Endometrial microvascular endothelial cells (primary cell): ENCODE results near the gene GIMAP7. TPM values are rescaled to one million over a fixed set of nuclear protein-coding genes. Genes with fewer than 3 reads are reported as not detected.
"Not testable (repeated sequence)": the region's sequence is repeated elsewhere in the genome, so short reads cannot be mapped to it uniquely, and the experiment has no call there.

Experiments used
- in situ Hi-C: cut with HindIII; loops from 2 replicates; pipeline ENCODE4 v1.10.0; 2017; ENCODE audit warnings: low sequenced_read_pairs, low pct_unique_long_range_greater_than_20kb; ENCODE audit errors: inconsistent ontology term
- total RNA-seq: library from RNA; depleted of rRNA; stranded (reverse); fragments of >200 nt; gene quantifications from one replicate; pipeline ENCODE4 v1.2.3, GENCODE V29; 2015; ENCODE audit errors: inconsistent ontology term

Gene GIMAP7
- total RNA-seq, 1 donor from 2014 or later, result 7.0 TPM

DNA sequence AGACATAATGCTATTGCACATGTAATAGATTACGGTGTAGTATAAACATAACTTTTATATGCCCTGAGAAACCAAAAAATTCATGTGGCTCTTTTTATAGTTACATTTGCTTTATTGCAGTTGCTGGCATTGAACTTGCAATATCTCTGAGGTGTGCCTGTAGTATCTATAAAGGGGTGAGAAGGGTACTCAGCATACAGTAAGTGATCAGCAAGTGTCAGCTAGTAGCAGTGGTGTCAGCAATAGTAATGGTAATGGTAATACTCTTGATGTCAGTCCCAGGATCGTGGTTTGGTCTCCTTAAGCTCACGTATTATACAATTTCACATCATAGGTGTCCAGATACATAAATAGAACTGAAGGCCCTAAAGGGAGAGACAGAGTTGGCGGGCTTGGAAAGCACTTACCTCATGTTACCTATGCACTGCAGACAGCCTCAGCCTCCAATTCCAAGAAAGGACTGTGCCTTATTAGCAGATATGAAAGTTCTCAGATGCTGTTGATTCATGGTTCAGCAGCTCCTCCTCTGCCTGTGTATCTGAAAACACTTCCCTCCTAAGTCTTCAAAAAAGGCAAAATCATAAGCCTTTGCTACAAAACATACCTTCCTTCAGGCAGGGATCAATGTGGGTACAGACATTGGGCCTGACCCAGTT lies 6.6 kb upstream of the GIMAP7 start:
- in situ Hi-C loops, result no loop called here

DNA sequence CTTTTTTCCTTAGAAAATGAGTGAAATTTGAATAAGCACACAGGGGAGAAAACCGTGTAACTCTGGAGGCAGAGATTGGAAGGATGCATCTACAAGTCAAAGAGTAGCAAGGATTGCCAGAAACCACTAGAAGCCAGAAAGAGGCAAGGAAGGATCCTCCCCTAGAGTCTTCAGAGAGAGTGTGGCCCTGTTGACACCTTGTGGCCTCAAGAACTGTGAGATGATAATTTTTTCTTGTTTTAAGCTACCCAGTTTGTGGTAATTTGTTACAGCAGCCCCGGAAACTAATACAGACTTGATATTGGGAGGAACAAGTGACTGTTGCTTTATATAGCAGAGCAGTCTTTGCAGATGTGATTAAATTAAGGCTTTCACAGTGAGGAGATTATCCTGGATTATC lies 3.6 kb upstream of the GIMAP7 start:
- in situ Hi-C loops, result no loop called here

DNA sequence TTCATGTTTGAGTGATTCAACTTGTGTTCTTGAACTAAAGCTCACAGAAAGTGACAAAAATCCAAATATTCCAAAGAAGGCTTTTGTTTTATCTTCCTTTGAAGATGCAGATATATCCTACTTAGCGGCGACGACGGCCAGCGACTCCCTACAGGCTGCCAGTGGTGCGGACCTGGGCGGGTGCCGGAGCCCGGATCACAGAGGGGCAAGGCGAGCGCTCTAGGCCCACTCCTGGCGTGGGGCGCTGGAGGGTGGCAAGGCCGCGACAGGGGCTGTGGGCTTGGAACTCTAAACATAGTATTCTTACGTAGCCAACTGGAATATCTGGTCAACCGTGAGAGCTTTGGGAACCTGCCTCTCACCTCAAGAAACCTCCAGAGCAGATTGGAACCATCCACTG lies 914 bp upstream of the GIMAP7 start:
- in situ Hi-C loops, result no loop called here

DNA sequence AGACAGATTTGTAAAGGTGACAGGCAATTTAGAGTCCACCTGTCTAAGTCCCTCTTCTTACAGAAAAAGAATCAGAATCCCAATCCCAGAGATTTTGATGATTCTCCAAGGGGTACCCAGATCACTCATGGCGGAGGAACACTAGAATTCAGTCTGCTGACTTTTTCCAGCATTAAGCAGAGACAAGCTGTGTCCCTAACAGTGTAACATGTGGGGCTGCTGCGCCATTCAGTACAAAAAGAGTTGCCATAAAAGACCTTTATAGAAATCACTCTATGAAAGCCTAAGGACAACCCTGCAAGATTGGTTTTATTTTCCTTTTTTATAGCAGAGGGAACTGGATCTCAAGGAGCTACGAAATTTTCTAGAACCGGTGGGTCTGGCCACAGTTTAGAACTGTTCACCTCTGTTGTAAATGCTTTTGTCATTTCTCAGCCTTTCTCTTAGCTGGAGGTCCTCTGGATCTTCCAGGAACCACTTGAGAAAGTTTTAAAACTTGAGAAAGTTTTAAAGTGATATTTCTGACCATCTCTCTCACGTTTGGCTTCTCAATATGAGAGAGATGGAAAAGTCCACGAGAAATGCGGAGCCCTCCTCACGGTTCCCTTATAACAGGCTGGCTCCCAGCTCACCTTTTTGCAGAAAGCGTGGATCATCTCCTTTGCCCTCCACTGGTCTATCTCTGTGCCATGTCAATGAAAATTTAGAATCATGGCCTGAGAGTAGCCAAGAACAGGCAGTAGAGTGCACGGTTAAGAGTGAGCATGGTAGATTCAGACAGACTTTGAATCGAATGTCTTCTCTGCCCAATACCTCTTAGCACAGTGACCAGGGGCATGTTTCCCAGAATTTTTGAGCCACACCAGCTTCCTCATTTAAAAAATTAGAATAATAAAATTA lies 826 bp downstream of the GIMAP7 start:
- in situ Hi-C loops, result no loop called here

DNA sequence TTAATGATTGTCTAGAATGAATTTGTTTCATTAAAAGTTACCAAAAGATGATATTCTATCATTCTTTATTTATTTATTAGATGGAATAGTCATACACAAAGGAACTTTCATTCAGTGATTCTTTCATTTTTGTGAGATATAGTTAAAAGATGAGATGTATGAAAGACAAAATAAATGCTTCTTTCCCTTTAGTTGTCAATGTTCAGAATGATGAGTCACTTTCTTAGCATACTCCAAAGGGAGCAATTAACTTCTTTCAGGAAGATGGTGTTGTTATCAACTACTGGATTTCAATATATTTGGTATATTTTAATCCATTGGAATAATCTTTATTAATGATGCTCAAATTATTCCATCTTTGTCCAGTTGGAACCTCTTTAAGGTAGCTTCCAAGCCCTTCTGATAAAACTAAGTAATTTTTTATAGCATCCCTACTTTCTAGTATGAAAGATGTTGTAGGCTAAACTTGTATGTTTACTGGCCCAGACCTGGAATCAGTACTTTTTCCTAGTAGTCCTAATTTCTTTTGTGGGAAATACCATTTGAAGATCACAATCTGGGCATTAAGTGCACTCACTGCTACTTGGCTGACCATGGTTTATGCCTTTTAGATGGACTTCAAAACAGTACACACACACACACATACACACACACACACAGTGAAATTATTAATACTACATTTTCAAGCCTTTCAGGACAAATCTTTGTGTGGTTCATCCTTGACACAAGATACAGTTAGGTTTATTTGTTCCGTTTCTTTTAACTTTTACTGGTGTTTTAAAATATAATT lies 2.5 kb downstream of the GIMAP7 start:
- in situ Hi-C loops, result no loop called here

DNA sequence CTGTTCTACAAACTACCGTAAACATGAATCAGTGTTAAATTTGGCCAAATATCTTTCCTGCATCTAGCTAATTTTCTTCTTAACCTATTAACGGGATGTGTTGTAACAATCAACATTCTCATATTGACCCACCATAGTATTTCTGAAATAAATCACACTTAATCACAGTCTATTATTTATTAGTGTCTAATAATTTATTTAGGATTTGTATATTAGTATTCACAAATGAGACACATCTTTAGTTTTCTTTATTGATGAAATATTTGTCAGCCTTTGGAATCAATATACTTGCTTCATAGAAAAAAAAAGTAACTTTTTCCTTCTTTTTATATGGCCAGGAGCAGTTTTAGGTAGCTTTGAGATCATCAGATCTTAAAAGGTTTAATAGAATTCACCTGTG lies 4.6 kb downstream of the GIMAP7 start:
- in situ Hi-C loops, result no loop called here

DNA sequence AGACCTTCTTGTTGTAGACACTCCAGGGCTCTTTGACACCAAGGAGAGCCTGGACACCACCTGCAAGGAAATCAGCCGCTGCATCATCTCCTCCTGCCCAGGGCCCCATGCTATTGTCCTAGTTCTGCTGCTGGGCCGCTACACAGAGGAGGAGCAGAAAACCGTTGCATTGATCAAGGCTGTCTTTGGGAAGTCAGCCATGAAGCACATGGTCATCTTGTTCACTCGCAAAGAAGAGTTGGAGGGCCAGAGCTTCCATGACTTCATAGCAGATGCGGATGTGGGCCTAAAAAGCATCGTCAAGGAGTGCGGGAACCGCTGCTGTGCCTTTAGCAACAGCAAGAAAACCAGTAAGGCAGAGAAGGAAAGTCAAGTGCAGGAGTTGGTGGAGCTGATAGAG lies 5.5 kb downstream of the GIMAP7 start:
- in situ Hi-C loops, result no loop called here

DNA sequence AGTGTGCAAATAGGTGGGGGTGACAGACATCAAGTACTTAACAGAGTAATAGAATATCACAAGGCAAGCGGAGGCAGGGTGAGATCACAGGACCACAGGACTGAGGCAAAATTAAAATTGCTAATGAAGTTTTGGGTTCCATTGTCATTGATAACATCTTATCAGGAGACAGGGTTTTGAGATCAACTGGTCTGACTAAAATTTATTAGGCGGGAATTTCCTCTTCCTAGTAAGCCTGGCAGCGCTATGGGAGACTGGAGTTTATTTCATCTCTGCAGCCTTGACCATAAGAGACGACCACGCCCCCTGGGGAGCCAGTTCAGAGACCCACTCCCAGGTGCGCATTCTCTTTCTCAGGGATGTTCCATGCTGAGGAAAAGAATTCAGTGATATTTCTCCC lies 8.3 kb downstream of the GIMAP7 start:
- in situ Hi-C loops, result not testable (repeated sequence)

DNA sequence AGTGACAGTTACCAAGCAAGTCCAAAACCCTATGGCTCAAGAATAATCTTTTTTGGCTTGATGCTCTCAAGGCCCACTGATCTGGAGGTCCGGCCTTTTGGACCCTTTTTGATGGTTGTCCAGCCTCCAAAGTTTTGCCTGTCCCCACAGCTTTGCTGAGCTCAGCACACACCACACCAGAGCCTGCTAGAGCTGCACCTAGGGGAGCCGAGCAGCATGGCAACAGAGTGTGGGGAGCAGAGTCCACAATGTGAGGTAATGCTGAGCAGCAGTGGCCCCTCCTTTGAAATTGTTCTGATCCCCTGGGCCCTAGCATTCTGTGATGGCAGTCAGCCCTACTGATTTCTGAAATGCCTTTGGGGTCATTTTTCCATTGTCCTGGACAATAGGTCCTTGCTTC lies 9.3 kb downstream of the GIMAP7 start:
- in situ Hi-C loops, result no loop called here

DNA sequence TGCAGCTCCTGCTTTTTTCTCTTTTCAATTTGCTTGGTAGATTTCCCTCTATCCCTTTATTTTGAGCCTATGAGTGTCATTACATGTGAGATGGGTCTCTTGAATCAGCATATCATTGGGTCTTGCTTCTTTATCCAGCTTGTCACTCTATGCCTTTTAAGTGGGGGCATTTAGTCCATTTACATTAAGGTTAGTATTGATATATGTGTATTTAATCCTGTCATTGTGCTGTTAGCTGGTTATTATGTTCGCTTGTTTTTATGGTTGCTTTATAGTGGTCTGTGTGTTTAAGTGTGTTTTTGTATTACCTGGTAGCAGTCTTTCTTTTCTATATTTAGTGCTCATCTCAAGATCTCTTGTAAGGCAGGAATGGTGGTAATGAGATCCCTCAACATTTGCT lies 17.0 kb downstream of the GIMAP7 start:
- in situ Hi-C loops, result no loop called here

DNA sequence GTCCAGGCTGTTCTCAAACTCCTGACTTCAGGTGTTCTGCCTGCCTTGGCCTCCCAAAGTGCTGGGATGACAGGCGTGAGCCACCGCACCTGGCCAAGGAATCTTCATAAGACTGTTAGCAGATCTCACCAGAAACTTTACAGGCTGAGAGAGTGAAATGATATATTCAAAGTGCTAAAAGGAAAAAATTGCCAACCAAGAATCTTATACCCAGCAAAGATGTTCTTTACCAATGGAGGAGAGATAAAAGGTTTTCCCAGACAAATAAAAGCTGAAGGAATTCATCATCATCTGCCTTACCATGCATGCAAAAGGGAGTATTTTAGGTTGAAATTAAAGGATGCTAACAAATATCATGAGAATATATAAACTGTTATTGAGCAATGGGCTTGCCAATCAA lies 23.6 kb downstream of the GIMAP7 start:
- in situ Hi-C loops, result no loop called here

DNA sequence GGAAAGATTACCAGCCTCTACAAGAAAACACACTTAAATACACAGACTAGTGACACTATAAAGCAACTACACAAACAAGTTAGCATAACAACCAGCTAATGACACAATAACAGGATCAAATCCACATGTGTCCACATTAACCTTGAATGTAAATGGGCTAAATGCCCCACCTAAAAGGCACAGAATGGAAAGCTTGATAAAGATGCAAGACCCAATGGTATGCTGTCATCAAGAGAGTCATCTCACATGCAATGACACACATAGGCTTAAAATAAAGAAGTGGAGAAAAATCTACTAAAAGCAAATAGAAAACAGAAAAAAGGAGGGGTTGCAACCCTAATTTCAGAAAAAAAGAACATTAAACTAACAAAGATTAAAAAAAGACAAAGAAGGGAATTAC lies 38.5 kb downstream of the GIMAP7 start:
- in situ Hi-C loops, result no loop called here

DNA sequence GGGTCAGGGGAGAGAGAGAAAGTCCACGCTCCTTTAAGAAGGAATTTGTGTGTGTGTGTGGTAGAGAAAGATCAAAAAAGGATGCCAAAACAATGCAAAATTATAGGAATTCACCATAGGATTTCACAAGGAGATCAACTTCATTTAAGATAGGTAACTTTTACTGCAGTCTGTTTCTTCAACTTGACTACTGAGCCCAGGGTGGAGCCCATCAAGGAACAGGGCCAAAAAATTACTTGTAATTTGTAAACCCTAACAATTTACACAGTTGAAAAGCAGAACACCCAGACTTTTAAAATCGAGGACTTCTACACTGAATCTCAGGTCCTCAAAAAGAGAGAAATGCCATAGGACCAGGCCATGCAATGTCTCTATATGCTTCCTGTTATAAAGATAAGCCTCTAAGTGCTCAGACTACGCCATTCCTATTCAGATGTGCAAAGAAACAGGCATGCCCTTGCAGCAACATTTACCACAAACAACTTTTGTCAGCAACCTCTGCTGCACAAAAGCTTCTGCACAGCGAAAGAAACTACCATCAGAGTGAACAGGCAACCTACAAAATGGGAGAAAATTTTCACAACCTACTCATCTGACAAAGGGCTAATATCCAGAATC lies 42.0 kb downstream of the GIMAP7 start:
- in situ Hi-C loops, result no loop called here

DNA sequence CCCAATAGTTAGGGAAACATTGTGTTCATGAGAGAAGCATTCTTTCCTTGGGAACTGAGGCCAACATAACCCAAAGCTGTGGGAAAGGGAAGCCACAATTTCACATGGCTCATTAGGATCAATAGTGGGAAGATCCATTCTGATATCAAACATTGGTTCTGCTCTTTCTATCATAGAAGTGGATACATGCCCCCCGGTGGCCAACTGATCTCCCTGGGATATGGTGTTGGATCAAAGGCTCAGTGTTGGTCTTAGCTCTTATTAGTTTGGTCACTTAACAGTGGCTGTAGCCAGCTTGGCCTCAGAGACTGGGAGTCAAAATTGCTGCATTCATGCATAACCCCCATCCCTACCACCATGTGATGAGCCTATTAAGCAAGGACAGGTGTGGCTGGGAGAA lies 45.8 kb downstream of the GIMAP7 start:
- in situ Hi-C loops, result no loop called here

DNA sequence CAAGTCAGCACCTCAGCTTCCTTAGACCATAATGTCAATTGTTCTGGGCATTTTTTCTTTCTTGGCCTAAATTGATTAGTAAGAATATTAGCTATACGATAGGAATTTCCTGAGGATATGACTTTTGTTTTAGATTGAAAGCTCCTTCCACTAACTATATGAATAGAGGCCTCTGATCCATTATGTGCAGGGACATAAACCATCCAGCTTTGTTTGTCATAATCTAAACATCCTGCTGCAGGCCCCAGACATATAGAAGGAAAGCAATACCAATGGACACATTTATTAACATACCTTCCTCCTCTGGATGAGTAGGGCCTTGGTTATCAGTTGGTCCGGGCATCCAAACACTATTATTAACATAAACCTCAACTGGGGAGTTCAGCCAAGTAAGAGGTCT lies 48.2 kb downstream of the GIMAP7 start:
- in situ Hi-C loops, result no loop called here

DNA sequence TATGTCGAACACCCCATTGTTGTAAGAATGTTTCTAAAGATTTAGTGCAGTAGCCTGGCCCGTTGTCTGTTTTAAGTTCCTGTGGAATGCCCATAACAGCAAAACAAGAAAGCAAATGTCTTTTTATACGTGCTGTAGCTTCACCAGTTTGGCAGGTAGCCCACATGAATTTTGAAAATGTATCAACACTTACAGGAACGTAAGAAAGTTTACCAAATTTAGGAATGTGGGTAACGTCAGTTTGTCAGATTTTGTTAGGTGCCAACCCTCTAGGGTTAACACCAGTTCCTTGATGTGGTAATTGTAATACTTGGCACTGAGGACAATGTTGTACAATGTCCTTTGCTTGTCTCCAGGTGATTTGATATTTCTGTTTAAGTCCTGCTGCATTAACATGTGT lies 49.3 kb downstream of the GIMAP7 start:
- in situ Hi-C loops, result no loop called here

DNA sequence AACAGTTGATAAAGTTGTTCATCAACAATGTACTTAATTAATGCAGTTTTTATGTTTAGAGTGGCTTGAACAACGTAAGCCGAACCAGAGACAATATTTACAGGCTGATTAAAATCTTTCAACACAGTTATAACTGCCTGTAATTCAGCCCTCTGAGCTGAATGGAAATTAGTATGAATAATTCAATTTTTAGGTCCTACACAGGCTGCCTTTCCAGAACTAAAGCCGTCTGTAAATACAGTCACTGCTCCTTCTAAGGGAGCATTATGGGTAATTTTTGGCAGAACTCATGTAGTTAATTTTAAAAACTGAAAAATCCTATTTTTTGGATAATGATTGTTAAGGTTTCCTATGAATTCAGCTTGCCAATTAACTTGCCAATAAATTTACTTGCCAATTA lies 49.9 kb downstream of the GIMAP7 start:
- in situ Hi-C loops, result no loop called here

DNA sequence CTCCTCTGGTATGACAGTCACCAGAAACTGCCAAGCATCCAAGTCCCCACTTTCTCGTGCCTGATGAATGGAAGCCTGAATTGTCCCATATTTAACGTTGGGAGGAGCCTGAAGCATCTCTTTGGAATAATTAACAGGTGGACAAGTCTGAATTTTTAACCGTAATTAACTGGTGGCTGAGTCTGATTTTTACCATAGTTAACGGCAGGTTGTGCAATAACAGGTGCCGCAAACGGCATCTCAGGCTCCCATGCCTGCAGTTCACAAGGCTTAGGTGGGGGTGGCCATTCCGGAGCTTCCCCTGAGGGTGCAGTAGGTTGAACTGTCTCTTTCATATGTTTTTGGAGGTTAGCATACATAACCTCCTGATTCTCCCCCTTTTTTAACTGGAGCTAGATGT lies 50.6 kb downstream of the GIMAP7 start:
- in situ Hi-C loops, result no loop called here

DNA sequence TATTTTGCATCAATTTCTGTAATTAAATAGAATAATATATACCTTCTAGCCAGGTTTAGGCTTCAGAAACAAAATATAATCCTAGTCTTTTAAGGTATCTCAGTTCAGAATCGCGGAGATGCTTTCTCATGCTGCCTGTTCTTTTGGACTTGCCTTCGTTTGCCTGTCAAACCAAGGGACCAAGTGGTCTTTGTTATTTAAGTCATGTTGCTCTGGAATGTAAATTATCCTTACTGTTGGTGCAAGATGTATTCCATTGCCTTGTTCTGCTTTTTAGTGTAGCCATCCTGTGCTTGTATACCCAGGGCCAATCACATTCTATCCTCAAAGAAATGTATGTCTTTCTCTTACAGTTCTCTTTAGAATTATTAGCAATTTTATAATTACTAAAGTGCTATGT lies 51.5 kb downstream of the GIMAP7 start:
- in situ Hi-C loops, result no loop called here
